GM12873 (cell line): Measurements from ENCODE around the gene CPXM2.

Experiments used
- TF ChIP-seq, protein P1 (sequence below): IDR thresholded peaks from 2 replicates; pipeline ENCODE4 v1.5.1; 2012; ENCODE audit warnings: low read depth, mild to moderate bottlenecking, moderate library complexity, low read length, control low read depth; ENCODE audit not compliant: insufficient read depth; ENCODE audit errors: missing control alignments

The CPXM2 gene

DNA sequence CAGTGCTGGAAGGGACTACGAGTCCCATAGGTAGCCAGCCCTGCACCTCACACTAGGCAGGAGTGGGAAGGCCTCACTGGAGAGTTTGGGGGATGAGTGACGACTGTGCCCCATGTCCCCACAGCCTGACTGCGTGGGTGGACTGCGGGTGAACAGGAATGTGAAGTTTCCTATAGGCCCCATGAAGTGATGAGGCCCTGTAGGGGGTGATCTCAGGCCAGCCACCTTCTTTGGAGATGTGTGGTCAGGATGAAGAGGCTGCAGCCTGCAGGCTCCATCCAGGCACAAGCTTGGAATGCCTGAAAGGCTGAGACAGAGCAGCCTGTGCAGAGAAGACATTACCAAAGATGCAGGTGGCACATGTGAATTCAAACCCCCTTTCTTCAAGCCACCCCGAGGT, 94.9 kb downstream of the CPXM2 start:
- TF ChIP-seq, protein P1, sequence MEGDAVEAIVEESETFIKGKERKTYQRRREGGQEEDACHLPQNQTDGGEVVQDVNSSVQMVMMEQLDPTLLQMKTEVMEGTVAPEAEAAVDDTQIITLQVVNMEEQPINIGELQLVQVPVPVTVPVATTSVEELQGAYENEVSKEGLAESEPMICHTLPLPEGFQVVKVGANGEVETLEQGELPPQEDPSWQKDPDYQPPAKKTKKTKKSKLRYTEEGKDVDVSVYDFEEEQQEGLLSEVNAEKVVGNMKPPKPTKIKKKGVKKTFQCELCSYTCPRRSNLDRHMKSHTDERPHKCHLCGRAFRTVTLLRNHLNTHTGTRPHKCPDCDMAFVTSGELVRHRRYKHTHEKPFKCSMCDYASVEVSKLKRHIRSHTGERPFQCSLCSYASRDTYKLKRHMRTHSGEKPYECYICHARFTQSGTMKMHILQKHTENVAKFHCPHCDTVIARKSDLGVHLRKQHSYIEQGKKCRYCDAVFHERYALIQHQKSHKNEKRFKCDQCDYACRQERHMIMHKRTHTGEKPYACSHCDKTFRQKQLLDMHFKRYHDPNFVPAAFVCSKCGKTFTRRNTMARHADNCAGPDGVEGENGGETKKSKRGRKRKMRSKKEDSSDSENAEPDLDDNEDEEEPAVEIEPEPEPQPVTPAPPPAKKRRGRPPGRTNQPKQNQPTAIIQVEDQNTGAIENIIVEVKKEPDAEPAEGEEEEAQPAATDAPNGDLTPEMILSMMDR = no peak

DNA sequence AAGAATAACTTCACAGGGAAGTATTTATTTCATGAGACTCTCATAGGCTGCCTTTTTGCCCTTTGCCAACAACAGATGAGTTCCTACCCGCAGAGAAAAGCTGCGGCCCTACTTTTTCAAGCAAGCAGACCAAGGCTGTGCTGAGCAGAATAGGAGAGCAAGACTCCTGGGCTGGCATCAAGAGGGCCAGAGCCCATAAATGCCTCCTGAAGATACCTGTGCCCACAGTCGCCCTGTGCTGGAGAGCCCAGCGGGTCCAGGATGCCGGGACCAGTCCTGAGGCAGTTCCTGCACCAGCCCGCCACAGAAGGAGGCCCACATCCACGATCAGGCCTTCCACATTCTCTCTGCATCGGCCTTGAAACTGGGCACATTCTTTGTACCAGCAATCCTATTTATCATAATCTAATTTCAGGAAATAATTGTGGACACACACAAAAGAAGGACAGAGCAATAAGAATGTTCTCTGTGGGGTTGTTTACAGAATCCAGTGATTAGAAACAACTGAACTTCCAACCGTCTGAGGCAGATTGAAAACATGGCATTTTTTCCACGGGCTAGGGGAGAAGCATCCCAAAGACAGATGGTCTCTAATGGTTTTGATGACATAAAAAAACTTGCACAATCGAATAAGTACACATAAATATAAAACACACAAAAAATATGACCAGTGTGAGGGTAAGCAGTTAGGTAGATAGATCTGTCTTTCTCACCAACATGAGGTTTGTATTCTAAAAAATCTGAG, 95.6 kb downstream of the CPXM2 start:
- TF ChIP-seq, protein P1 = no peak

DNA sequence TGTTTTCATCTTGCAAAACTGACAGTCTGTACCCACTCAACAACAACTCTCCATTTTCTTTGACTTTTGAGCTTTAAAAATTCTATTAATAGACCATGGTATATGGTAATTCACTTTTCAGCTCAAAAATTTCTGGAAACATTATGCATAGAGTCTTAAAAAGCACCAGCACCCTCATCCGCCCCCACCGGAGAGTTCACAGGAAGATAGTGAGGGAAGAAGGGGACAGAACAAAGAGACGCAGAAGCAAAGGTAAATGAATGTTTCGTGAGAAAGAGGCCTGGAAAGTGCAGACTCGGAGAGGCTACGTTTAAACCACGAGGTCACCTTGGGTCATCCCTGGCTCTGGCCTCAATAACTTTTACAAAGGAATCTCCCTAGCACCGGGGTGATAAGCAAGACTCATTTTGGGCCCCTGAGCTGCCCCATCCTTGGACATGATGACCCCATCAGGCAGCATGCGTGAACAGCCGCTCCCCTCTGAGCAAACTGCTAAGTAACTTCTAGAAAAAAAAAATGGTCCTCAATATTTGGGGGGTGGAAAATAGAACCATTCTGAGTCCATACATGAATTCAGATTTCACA, 96.3 kb downstream of the CPXM2 start:
- TF ChIP-seq, protein P1 = no peak

DNA sequence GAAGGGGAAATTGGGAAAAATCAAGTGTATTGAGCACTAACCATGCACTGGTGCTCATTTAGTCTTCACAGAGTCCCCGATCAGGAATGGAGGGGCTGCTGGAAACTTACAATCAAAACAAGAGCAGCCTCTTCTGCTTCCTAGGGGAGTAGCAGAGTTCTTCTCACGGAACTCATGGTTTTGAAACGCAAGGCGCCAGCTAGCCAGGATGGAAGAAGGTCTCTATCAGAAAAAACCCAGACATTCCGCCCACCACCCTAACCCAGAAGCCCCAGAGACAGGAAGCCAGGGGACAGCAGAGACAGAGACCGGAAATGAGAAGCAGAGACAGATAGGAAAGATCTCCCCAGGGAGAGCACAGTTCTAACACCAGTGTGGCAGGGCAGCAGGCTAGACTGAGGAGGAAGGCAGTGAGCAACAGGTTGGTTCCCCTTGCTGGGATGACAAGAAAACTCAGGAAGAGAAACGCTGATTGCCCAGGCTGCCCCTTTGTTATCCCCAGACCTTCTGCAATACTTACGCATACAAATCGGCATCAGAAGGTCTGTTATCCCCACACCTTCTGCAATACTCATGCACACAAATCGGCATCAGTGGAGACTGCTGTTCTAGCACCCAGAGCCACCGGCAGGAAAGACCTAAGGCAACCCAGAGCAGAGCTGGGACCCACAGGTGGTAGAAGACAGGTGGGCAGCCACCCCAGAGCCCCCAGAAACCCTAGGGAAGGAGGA, 99.2 kb downstream of the CPXM2 start:
- TF ChIP-seq, protein P1 = no peak

DNA sequence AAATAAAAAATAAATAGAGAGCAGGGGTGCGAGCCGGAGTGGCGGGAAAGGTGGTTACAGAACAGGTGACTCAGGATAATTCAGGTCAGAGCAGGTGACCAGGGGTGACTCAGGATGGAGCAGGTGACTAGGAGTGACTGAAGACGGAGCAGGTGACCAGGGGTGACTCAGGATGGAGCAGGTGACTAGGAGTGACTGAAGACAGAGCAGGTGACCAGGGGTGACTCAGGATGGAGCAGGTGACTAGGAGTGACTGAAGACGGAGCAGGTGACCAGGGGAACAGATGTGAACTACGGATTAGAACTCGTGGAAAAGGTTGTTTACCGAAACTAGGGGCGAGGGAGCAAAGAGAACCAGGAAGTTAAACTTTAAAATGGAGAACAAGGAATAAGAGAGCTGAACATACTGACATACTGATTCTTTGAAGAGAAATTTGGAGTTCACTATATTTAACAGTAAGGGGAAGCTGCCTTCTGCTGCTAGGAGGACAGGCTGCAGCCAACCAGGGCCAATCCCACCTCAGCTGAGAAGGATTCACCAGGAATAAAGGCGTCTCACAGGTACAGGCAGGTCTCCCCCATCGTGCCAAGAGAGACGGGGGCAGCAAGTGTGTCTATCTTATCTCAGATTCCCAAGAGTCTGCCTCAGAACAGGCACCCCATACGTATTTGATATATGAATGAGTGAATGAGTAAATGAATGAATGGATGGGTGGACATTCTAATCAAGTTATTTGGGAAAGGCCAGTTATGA, 101.3 kb downstream of the CPXM2 start:
- TF ChIP-seq, protein P1 = no peak

DNA sequence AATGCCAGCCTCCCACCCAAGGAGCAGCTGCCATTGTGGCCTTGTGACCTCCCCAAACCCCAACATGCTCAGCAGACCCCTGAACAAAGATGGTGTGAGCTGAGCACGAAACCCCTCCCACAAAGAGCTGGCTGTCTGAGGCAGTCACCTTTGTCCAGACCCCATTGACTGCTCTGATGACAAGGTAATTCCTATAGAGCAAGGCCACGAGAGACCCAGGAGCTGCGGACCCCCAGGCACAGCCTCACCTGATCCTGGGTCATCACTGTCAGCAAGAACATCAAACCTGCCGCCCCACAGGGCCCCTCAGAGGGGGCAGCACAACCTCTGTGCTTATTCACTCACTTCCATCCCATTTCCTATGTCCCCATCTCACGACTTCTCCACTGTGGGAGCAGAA, 102.6 kb downstream of the CPXM2 start:
- TF ChIP-seq, protein P1 = no peak
